Transverse colon (tissue), 3 donors: ENCODE results near the gene TPCN2.

Source experiments
- POLR2A ChIP-seq: fragments of 450-650 bp; IDR thresholded peaks from one replicate; pipeline ENCODE4 v1.6.1; 2016; ENCODE audit warnings: antibody characterized with exemption, mild to moderate bottlenecking, moderate library complexity
- TF ChIP-seq, protein P1 (sequence below), 5 experiments: fragments of 200-600 bp in 3 of 5; fragments of 450-650 bp in 2 of 5; sonication (generic) in 3 of 5; IDR thresholded peaks; 1 replicate in 2 of 5; 2 replicates in 3 of 5; pipeline ENCODE4 v1.5.1; 2016 to 2017; ENCODE audit warnings: antibody characterized with exemption in 5 of 5, inconsistent platforms in 3 of 5, mild to moderate bottlenecking in 2 of 5, moderate library complexity in 1 of 5

GRCh38 chr11:69017951-69018350, 30.8 kb upstream of the TPCN2 start:
- TF ChIP-seq, protein P1, sequence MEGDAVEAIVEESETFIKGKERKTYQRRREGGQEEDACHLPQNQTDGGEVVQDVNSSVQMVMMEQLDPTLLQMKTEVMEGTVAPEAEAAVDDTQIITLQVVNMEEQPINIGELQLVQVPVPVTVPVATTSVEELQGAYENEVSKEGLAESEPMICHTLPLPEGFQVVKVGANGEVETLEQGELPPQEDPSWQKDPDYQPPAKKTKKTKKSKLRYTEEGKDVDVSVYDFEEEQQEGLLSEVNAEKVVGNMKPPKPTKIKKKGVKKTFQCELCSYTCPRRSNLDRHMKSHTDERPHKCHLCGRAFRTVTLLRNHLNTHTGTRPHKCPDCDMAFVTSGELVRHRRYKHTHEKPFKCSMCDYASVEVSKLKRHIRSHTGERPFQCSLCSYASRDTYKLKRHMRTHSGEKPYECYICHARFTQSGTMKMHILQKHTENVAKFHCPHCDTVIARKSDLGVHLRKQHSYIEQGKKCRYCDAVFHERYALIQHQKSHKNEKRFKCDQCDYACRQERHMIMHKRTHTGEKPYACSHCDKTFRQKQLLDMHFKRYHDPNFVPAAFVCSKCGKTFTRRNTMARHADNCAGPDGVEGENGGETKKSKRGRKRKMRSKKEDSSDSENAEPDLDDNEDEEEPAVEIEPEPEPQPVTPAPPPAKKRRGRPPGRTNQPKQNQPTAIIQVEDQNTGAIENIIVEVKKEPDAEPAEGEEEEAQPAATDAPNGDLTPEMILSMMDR (IDR thresholded peaks at IDR 0.05): no peak
- no peak for TF ChIP-seq POLR2A
